Neural cell (in vitro differentiated cells): ENCODE results near the gene NKPD1. TPM values are rescaled to one million over a fixed set of nuclear protein-coding genes. Genes with fewer than 3 reads are reported as not detected.

ENCODE experiments used
- H2AFZ ChIP-seq: fragments of 200-600, 300-800 bp; sonication (generic), shearing (Covaris generic); 2 replicates; pipeline ENCODE4 v1.6.0; 2014; ENCODE audit warnings: low read depth, mild to moderate bottlenecking, antibody characterized with exemption, low read length, moderate library complexity
- H3F3A ChIP-seq: fragments of 200-600 bp; shearing (Covaris generic); 2 replicates; pipeline ENCODE4 v1.6.1; 2016; ENCODE audit warnings: mild to moderate bottlenecking, moderate library complexity, mixed read lengths, antibody characterized with exemption, low read length; ENCODE audit not compliant: insufficient read depth, poor library complexity, severe bottlenecking
- H3K27ac ChIP-seq: fragments of 200-600, 300-800 bp; sonication (generic), shearing (Covaris generic); 2 replicates; pipeline ENCODE4 v1.5.1; 2014; ENCODE audit warnings: mild to moderate bottlenecking, low read length, moderate library complexity
- H3K27me3 ChIP-seq: fragments of 300-800, 200-600 bp; sonication (generic), shearing (Covaris generic); 2 replicates; pipeline ENCODE4 v1.6.0; 2014; ENCODE audit warnings: mild to moderate bottlenecking, low read depth, low read length, moderate library complexity; ENCODE audit not compliant: insufficient read depth
- H3K36me3 ChIP-seq: fragments of 300-800, 200-600 bp; sonication (generic), shearing (Covaris generic); 2 replicates; pipeline ENCODE4 v1.5.1; 2014; ENCODE audit warnings: mild to moderate bottlenecking, antibody characterized with exemption, low read length, moderate library complexity; ENCODE audit not compliant: insufficient read depth
- H3K4me2 ChIP-seq: fragments of 300-800, 200-600 bp; sonication (generic), shearing (Covaris generic); 2 replicates; pipeline ENCODE4 v1.6.0; 2014; ENCODE audit warnings: mild to moderate bottlenecking, low read length
- H3K4me3 ChIP-seq: fragments of 300-800, 200-600 bp; sonication (generic), shearing (Covaris generic); 2 replicates; pipeline ENCODE4 v1.5.1; 2014; ENCODE audit warnings: mild to moderate bottlenecking, low read length, moderate library complexity
- H3K79me2 ChIP-seq: fragments of 200-600 bp; shearing (Covaris generic); replicated peaks from 2 replicates; pipeline ENCODE4 v1.6.0; 2014; ENCODE audit warnings: mild to moderate bottlenecking, low read length, moderate library complexity; ENCODE audit not compliant: insufficient read depth
- H3K9ac ChIP-seq: fragments of 300-800, 200-600 bp; sonication (generic), shearing (Covaris generic); 2 replicates; pipeline ENCODE4 v1.6.1; 2016; ENCODE audit warnings: mild to moderate bottlenecking, low read length, mixed read lengths
- H3K9me2 ChIP-seq: fragments of 200-600 bp; shearing (Covaris generic); 2 replicates; pipeline ENCODE4 v1.6.1; 2016; ENCODE audit warnings: mild to moderate bottlenecking, low read length, mixed read lengths; ENCODE audit not compliant: insufficient read depth
- H3K9me3 ChIP-seq: fragments of 200-600, 300-800 bp; sonication (generic), shearing (Covaris generic); 2 replicates; pipeline ENCODE4 v1.6.1; 2016; ENCODE audit warnings: mild to moderate bottlenecking, mixed run types, low read length, moderate library complexity, mixed read lengths
- H4K20me1 ChIP-seq: fragments of 200-600 bp; shearing (Covaris generic); 2 replicates; pipeline ENCODE4 v1.6.1; 2016; ENCODE audit warnings: mild to moderate bottlenecking, mixed run types; ENCODE audit not compliant: insufficient read depth
- EP300 ChIP-seq: fragments of 450-650 bp; conservative IDR thresholded peaks from 2 replicates; pipeline ENCODE4 v1.6.1; 2014; ENCODE audit warnings: antibody characterized with exemption, mild to moderate bottlenecking, moderate library complexity; ENCODE audit not compliant: poor library complexity, severe bottlenecking
- EZH2 ChIP-seq: fragments of 200-600, 300-800 bp; shearing (Covaris generic), sonication (generic); IDR thresholded peaks from 2 replicates; pipeline ENCODE4 v1.6.1; 2014; ENCODE audit warnings: antibody characterized with exemption, low read length, borderline replicate concordance, mild to moderate bottlenecking; ENCODE audit not compliant: insufficient read depth, poor library complexity, severe bottlenecking
- MXI1 ChIP-seq: fragments of 450-650 bp; conservative IDR thresholded peaks from 2 replicates; pipeline ENCODE4 v1.6.1; 2014; ENCODE audit warnings: antibody characterized with exemption, mild to moderate bottlenecking; ENCODE audit not compliant: poor library complexity, severe bottlenecking
- POLR2AphosphoS5 ChIP-seq: IDR thresholded peaks from 2 replicates; pipeline ENCODE4 v1.6.1; 2012
- RAD21 ChIP-seq: fragments of 450-650 bp; conservative IDR thresholded peaks from 2 replicates; pipeline ENCODE4 v1.6.1; 2014; ENCODE audit warnings: antibody characterized with exemption, mild to moderate bottlenecking, moderate library complexity
- SMC3 ChIP-seq: fragments of 450-650 bp; conservative IDR thresholded peaks from 2 replicates; pipeline ENCODE4 v1.6.1; 2014; ENCODE audit warnings: antibody characterized with exemption, mild to moderate bottlenecking, moderate library complexity; ENCODE audit not compliant: poor library complexity
- TAF1 ChIP-seq: IDR thresholded peaks from 2 replicates; pipeline ENCODE4 v1.6.1; 2012; ENCODE audit warnings: low read depth
- polyA plus RNA-seq: library from polyadenylated mRNA; depleted of rRNA; stranded (reverse); fragments of >200 nt; gene quantifications from 2 replicates; pipeline ENCODE4 v1.2.3, GENCODE V29; 2014
- TF ChIP-seq, protein P1 (sequence below): IDR thresholded peaks from 2 replicates; pipeline ENCODE4 v1.6.1; 2012; ENCODE audit warnings: borderline replicate concordance
- TF ChIP-seq, protein P2 (sequence below): fragments of 450-650 bp; IDR thresholded peaks from 2 replicates; pipeline ENCODE4 v1.5.1; 2014; ENCODE audit warnings: antibody characterized with exemption, mild to moderate bottlenecking, moderate library complexity; ENCODE audit not compliant: poor library complexity, severe bottlenecking

Gene NKPD1
- polyA plus RNA-seq, 1 donor from 2014 or later, result 2.8 TPM

GRCh38 chr19:45151320-45151719 is 9.5 kb downstream of the NKPD1 start:
- Histone ChIP-seq H3K9ac (no peak overlapping the region), H4K20me1 (no peaks in the 10 kb centered on the region), H3K9me2 (no peaks in the 10 kb centered on the region), H3K79me2 (no peaks in the 10 kb centered on the region), H3K36me3 (no peaks in the 10 kb centered on the region), H3K4me3 (no peak overlapping the region), H3F3A (no peaks in the 10 kb centered on the region), H3K27me3 (peaks cover 24% of the 10 kb centered on the region), H2AFZ (no peak overlapping the region), H3K9me3 (no peaks in the 10 kb centered on the region), H3K27ac (no peak overlapping the region), H3K4me2 (no peak overlapping the region)
- no peak for TF ChIP-seq RAD21
- TF ChIP-seq, protein P1, sequence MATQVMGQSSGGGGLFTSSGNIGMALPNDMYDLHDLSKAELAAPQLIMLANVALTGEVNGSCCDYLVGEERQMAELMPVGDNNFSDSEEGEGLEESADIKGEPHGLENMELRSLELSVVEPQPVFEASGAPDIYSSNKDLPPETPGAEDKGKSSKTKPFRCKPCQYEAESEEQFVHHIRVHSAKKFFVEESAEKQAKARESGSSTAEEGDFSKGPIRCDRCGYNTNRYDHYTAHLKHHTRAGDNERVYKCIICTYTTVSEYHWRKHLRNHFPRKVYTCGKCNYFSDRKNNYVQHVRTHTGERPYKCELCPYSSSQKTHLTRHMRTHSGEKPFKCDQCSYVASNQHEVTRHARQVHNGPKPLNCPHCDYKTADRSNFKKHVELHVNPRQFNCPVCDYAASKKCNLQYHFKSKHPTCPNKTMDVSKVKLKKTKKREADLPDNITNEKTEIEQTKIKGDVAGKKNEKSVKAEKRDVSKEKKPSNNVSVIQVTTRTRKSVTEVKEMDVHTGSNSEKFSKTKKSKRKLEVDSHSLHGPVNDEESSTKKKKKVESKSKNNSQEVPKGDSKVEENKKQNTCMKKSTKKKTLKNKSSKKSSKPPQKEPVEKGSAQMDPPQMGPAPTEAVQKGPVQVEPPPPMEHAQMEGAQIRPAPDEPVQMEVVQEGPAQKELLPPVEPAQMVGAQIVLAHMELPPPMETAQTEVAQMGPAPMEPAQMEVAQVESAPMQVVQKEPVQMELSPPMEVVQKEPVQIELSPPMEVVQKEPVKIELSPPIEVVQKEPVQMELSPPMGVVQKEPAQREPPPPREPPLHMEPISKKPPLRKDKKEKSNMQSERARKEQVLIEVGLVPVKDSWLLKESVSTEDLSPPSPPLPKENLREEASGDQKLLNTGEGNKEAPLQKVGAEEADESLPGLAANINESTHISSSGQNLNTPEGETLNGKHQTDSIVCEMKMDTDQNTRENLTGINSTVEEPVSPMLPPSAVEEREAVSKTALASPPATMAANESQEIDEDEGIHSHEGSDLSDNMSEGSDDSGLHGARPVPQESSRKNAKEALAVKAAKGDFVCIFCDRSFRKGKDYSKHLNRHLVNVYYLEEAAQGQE, result no peak
- TF ChIP-seq, protein P2, sequence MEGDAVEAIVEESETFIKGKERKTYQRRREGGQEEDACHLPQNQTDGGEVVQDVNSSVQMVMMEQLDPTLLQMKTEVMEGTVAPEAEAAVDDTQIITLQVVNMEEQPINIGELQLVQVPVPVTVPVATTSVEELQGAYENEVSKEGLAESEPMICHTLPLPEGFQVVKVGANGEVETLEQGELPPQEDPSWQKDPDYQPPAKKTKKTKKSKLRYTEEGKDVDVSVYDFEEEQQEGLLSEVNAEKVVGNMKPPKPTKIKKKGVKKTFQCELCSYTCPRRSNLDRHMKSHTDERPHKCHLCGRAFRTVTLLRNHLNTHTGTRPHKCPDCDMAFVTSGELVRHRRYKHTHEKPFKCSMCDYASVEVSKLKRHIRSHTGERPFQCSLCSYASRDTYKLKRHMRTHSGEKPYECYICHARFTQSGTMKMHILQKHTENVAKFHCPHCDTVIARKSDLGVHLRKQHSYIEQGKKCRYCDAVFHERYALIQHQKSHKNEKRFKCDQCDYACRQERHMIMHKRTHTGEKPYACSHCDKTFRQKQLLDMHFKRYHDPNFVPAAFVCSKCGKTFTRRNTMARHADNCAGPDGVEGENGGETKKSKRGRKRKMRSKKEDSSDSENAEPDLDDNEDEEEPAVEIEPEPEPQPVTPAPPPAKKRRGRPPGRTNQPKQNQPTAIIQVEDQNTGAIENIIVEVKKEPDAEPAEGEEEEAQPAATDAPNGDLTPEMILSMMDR, result no peak
- TF ChIP-seq SMC3, result no peak
- no peak for TF ChIP-seq EZH2
- TF ChIP-seq TAF1, result no peak
- TF ChIP-seq EP300, result no peak
- TF ChIP-seq MXI1, result no peak
- TF ChIP-seq POLR2AphosphoS5, result no peak

- TF ChIP-seq RAD21 (no peak), SMC3 (no peak), TAF1 (no peak), EZH2 (no peak), MXI1 (no peak), EP300 (no peak), POLR2AphosphoS5 (no peak)
- TF ChIP-seq, protein P1, result no peak
- TF ChIP-seq, protein P2, result no peak
- no peak overlapping the region for H3K4me2 ChIP-seq
- no peak overlapping the region for H3K9ac ChIP-seq
- H4K20me1 ChIP-seq, result no peaks in the 10 kb centered on the region
- no peaks in the 10 kb centered on the region for H3K9me3 ChIP-seq
- H3F3A ChIP-seq, result no peaks in the 10 kb centered on the region
- H3K36me3 ChIP-seq, result no peaks in the 10 kb centered on the region
- H3K27ac ChIP-seq, result no peak overlapping the region
- H3K79me2 ChIP-seq, result no peaks in the 10 kb centered on the region
- H3K4me3 ChIP-seq, result no peak overlapping the region
- no peak overlapping the region for H2AFZ ChIP-seq
- no peaks in the 10 kb centered on the region for H3K9me2 ChIP-seq
- H3K27me3 ChIP-seq, result peaks cover 24% of the 10 kb centered on the region
Measured at GRCh38 chr19:45150751-45151281, 10.0 kb downstream of the NKPD1 start.
